Stimulated activated CD8-positive, alpha-beta memory T cell treated with anti-CD3 and anti-CD28 coated beads, Interleukin-4, amount 100 ng/mL, for 24 hours (primary cell): ENCODE data around the gene C16orf54.
"Not testable (repeated sequence)": the region's sequence is repeated elsewhere in the genome, so short reads cannot be mapped to it uniquely, and the experiment has no call there.

Source experiments
- DNase-seq: peaks from one replicate; pipeline ENCODE4 v3.0.0-alpha.2; 2020; ENCODE audit warnings: low read depth

The C16orf54 gene

DNA sequence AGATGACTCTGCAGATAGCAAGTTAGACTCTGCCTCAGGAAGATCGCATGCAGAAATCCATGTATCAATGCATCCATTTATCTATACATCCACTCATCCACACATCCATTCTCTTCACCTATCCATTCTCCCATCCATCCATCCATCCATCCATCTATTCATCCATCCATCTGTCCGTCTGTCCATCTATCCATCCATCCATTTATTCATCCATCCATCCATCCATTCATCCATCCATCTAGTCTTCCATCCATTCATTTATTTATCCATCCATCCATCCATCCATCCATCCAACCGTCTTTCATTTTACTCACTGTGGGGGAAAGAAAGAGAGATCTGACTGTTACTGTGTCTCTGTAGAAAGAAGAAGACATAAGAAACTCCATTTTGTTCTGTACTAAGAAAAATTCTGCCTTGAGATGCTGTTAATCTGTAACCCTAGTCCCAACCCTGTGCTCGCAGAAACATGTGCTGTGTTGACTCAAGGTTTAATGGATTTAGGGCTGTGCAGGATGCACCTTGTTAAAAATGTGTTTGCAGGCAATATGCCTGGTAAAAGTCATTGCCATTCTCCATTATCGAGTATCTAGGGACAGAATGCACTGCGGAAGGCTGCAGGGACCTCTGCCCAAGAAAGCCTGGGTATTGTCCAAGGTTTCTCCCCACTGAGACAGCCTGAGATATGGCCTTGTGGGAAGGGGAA lies 5.7 kb downstream of the C16orf54 start:
- DNase-seq: not testable (repeated sequence)

DNA sequence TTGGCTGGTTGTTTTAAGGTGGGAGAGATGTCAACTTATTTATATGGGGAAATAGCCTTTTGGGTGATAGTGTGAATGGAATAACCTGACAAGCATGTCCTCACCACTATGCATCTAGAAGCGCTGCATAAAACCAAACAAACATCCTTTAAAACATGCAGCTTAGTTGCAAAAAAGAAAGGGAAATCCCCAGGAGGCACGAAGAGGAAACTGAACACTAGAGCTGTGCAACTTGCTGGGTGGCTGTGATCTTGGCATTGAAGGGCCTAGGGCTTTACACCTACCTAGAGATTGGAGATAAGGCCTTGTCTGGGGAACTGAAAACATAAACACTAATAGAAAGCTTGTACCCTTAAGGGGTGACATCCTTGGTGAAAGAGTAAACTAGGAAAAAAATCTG lies 7.3 kb downstream of the C16orf54 start:
- DNase-seq: no peak

DNA sequence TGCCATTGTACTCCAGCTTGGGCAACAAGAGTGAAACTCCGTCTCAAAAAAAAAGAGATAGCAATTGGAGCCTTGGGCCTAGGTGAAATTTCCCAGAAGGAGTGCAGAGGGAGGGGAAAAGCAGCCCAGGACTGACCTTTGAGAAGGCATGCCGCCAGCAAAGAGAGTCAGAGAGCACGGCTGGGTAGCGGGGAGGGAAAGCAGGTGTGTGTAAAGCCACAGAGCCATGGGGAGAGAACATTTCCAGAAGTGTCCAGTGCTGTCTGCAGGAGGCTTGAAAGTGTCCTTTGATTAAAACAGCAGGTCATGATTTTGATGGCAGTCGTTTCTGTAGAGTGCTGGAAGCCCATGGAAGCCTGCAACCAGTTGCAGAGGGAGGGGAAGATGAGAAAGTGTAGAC lies 8.1 kb downstream of the C16orf54 start:
- DNase-seq: no peak

DNA sequence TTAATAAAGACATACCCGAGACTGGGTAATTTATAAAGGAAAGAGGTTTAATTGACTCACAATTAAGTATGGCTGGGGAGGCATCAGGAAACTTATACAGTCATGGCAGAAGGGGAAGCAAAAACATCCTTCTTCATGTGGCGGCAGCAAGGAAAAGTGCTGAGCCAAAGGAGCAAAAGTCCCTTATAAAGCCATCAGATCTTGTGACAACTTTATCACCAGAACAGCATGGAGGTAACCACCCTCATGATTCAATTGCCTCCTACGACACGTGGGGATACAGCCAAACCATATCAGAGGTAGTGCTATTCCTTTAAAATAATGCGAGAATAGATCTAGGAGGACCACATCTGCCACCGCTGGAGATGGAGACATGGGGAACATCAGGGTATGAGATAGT lies 9.0 kb downstream of the C16orf54 start:
- no peak for DNase-seq

DNA sequence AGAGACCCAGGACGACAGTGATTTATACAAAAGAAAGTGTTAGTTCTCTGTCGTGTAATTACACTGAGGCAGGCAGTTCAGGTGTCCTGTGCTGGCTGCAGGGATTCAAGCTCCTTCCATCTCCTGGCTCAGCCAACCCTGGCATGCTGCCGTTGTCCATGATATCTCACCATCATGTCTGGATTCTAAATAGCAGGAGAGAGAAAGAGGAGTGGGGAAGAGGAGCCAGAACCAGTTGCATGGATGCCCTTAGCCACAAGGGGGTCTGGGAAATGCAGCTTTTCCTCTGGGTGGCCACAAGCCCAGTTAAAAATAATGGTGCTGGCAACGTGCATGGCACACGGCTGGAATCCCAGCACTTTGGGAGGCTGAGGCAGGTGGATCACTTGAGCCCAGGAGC lies 9.7 kb downstream of the C16orf54 start:
- no peak for DNase-seq

DNA sequence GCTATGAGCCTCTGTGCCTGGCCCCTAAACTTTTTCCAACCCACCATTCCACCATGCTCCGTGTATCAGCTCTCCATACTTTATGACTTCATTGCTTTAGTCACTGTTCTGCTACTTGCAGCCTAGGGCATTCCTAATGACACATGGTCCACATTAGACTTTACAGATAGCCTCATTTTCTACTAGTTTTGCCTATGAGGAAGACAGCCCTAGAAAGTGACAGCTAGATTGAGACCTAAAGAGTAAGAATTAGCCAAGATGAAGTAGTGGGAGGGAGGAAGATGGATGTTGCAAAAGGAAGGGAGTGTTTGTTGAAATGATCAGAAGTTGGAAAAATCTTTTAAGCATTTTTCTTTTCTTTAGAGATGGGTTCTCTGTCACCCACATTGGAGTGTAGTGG lies 11.0 kb downstream of the C16orf54 start:
- no peak for DNase-seq

DNA sequence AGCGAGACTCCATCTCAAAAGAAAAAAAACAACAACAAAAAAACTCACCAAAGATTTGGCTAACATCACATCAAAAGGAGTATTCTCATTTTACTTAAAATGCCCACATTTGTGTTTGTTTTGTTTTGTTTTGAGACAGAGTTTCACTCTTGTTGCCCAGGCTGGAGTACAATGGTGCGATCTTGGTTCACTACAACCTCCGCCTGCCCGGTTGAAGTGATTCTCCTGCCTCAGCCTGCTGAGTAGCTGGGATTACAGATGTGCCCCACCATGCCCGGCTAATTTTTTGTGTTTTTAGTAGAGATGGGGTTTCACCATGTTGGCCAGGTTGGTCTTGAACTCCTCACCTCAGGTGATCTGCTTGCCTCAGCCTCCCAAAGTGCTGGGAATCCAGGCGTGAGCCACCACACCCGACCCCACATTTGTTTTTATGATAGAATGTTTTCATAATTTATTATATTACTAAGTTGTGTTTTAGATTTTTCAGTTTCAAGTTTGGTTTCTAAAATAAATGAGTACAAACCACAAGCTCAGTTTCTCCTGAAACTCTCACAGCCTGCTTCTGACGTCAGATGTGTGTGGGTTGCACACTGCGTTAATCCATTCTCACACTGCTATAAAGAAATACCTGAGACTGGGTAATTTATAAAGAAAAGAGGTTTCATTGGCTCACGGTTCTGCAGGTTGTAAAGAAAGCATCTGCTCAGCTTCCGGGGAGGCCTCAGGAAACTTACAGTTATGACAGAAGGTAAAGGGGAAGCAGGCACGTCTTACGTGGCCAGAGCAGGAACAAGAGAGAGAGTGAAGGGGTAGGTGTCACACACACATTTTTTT lies 13.8 kb downstream of the C16orf54 start:
- DNase-seq: peak; percentile 67

DNA sequence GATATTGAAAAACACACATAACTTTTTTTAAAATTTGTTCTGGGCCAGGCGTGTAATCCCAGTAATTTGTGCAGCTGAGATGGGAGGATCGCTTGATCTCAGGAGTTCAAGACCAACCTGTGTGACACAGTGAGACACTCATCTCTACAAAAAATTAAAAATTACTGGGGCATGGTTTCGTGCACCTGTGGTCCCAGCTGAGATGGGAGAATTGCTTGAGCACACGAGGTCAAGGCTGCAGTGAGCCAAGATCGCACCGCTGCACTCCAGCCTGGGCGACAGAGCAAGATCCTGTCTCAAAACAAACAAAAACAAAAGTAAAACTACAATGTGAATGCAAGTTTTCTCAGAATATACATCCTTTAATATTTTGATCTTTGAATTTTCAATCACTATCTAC lies 15.1 kb downstream of the C16orf54 start:
- no peak for DNase-seq

DNA sequence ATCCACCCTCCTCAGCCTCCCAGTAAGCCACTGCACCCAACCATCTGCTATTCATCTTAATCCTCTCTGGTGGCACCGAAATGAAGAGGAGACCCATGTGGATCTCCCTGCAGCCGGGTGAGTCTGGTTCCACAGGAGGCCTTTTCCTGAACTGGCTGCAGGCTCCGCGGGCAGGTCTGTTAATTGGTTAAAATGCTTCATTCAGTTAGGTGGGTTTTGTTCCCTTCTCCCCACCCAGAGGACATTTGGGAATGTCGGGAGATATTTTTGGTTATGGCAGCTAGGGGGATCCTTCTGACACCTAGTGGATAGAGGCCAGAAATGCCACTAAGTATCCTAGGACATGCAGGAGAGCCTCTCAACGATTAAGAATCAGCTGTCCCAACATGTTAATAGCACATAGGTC lies 16.7 kb downstream of the C16orf54 start:
- no peak for DNase-seq

DNA sequence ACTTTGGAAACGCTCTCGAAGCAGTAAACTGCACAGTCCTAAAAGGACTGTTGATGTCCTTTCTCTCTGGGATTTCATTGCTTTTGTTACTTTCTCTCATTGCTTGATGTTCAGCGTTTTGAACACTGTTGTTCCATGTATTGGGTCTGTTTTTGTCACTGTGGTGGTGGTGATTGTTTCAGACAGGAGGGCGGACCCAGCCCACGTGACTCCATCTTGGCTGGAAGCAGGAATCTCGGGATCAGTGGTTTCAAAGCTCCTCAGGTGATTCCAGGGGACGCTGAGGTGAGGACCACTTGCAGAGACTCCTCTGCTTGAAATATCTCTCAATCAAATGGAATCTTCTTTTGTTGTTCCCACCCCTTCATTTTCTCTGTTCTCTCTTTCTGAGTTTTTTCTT lies 18.3 kb downstream of the C16orf54 start:
- no peak for DNase-seq

DNA sequence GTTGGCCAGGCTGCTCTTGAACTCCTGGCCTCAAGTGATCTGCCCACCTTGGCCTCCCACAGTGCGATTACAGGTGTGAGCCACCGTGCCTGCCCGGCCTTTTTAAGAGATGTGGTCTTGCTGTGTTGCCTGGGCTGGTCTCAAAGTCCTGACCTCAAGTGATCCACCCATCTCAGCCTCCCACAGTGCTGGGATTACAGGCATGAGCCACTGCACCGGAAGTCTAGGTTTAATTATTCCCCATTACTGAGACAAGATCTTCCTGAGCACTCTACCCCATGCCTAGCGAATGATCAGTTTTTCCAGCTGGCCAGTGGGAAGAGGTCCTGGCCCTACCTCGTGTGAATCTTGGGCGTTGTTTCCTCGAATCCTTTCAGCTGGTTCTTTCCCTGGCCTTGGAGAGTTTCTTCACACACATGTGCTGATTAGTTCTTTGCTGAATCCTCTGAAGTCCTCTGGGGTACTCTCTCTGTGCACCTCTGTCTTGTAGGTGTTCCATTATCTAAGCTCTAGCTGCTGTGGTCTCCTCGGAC lies 18.9 kb downstream of the C16orf54 start:
- no peak for DNase-seq

DNA sequence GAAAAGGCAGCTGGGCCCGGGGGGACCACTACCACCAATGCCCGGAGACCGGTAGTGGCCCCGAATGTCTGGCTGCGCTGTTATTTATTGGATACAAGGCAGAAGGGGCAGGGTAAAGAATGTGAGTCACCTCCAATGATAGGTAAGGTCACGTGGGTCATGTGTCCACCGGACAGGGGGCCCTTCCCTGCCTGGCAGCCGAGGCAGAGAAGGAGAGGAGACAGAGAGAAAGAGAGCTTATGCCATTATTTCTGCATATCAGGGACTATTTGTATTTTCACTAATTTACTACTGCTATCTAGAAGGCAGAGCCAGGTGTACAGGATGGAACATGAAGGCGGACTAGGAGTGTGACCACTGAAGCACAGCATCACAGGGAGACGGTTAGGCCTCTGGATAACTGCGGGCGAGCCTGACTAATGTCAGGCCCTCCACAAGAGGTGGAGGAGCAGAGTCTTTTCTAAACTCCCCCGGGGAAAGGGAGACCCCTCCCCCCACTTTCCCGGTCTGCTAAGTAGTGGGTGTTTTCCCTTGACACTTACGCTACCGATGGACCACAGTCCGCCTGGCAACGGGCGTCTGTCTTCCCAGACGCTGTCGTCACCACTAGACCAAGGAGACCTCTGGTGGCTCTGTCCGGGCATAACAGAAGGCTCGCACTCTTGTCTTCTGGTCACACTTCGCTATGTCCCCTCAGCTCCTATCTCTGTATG lies 24.5 kb downstream of the C16orf54 start:
- not testable (repeated sequence) for DNase-seq

DNA sequence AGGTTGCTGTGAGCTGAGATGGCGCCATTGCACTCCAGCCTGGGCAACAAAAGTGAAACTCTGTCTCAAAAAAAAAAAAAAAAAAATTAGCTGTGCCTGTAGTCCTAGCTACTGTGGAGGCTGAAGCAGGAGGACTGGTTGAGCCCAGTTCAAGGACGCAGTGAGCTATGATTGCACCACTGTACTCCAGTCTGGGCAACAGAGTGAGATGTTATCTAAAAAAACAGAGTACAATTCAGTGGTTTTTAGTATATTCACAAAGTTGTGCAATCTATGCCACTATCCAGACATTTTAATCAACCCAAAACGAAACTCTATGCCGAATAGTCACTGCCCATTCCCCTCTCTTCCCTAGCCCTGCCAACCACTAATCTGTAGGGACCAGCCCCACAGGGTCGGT lies 25.1 kb downstream of the C16orf54 start:
- DNase-seq: no peak

DNA sequence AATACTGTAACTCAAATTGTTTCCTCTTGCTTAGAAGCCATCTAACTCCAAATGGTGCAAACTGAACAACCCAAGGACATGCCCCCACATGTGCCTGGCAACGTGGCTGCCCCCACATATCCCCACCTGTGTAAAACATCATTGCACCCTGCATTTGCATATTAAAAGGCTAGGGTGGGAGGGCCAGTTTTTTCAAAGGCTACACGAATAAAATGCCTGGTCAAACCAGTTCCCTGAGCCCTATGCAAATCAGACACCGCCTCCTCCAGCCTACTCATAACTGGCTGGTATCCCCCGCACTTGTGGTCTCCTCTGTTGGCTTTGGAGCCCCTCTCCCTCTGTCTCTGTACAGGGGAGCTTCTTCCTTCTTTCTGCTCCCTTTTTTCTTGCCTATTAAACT lies 26.7 kb downstream of the C16orf54 start:
- no peak for DNase-seq

DNA sequence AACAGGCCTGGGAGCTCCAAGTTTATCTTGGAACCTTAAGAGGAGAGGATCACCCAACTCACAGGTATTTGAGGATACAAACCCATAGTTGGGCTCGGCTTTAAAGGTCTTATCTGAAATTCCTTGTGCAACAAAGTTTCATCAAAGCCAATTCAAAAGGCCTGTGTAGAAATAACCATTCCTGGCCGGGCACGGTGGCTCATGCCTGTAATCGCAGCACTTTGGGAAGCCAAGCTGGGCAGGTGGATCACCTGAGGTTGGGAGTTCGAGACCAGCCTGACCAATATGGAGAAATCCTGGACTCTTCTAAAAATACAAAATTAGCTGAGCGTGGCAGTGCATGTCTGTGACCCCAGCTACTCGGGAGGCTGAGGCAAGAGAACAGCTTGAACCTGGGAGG lies 28.7 kb downstream of the C16orf54 start:
- DNase-seq: no peak

DNA sequence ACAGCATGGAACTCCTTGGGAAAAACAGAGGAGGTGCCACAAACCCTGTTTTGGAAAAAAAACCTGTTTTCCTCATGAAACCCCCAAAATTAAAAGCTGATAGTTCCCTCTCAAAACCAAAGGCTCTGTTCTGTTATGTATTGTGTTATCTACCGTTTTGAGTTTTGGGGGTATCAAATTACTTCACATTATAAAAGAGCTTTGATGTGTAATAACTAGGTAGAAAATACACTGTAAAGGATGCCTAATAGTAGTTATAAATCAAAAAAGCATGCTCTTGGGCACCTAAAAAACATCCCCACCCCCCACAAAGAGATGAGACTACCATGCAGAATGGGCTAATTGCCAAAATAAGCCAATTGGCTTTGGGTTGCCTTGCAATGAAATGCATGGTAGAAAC lies 30.8 kb downstream of the C16orf54 start:
- no peak for DNase-seq

DNA sequence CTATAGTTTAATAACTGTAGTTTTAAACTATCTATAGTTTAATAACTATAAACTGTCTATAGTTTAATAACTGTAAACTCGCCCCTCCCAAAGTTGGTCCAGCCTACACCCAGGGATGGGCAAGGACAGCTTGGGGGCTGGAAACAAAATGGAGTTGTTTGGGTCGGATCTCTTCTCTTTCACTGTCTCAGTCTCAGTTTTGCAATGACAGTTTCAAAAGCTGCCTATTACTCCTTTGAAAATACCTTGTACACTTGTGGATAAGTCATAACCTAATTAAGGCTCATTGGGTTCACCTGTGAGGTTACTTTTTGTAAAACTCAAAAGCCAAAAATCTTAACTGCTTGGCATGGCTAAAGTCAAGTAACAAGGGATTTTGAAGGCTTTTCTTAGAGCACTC lies 31.4 kb downstream of the C16orf54 start:
- no peak for DNase-seq

DNA sequence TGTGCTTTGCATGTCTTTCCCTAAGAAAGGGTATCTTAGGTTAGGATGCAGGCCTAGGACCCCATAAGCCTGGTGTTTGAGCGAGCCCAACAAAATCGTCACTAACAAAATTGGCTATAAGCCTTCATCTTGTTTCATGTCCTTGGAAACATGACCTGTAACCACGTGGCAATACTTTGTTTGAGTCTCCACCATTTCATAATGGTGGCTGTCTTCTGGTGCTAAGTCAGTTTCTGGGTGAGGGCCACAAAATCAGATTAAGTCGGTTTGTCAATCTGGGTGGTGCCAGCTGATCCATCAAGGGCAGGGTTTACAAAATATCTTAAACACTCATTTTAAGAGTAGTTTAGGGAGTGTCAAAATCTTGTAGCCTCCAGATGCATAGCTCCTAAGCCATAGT lies 33.0 kb downstream of the C16orf54 start:
- DNase-seq: no peak

DNA sequence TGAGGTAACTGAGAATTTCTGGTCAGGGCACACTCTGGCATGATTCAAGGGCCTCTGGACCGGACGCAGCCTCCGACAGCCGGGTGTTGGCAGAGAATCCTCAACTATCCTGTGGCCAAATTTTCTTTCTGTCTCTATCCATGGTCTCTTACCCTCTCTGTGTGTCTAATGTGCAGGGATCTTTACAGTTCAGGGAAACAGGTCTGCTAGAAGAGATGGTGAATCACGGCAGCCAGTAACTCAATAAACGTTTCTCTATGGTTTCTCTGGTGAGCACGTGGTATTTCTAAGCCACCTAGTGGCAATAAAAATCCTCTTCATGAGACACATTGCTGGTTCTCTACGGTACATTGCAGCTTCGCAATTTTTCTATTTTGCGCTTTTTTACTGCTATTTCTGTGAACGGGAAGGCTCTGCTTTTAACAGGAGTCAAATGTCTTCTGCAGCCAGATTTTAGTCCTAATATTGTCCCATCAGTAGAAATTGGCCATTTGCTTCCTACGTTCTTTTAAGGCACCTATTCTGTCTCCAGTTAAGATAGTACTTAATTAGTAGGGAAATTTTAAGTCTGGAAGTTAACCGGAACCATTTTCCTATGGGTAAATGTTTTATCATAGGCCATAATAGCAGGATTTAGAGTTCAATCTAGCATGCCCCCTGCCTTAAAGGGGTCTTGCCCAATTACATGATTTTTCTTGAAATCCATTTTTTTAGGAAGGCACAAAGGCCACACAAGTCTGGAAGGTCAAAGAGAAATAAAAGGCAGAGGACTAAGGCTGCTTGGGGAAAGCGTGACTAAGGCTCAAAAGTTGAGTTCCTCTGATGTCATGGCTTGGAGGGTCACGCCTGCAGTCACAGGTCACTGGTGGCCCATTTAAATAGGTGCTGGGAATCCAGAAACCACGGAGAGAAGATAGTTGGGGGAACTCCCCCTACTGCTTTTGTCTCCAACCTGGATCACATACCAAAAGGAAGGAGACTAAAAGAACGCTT lies 35.3 kb downstream of the C16orf54 start:
- no peak for DNase-seq

DNA sequence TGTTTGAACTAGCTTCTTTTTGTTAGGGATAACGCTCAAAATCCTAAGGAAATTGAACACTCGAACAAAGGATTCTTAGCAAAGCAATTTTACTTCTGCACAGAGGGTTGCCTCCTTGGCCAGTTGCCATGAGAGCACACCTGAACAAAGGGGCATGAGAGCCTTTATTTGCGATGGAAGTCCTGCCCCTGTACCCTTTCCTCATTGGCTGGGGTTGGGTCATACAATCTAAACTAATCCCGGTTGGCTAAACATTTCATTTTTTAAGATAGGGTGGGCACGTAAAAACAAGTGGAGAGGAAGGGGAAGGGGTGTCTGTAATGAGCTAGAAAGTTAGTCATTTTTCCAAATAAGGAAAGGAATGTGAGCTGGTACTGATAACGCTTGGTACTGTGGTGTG lies 36.1 kb downstream of the C16orf54 start:
- not testable (repeated sequence) for DNase-seq

DNA sequence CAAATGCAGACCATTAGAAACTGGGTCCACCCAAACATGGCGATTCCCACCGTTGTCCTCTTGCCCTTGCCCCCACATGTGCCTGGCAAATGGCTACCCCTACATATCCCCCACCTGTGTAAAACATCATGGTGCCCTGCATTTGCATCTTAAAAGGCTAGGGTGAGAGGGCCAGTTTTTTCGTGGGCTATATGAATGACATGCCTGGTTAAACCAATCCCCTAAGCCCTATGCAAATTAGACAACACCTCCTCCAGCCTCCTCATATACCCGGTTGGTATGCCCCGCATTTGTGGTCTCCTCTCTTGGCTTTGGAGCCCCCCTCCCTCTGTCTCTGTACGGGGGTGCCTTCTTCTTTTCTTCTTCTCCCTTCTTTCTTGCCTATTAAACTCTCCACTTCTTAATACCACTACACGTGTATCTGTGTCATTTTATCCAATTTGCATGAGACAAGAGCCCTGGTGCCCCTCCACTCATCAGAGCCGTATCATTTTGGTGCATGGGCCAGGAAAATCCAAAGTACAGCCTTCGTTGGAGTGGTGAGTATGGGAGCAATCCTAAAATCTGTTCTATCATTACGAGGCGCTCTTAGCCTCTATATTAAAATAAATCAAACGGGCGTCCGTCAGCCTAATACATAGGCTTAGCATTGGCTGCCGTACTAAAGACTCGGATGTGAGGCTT lies 36.7 kb downstream of the C16orf54 start:
- no peak for DNase-seq
